ENCODE measurements around the gene NUAK2. TPM values are rescaled to one million over a fixed set of nuclear protein-coding genes. Genes with fewer than 3 reads are reported as not detected.

The NUAK2 gene
- total and polyA plus RNA-seq, 2 of the 8 experiments (the other 6 are each of a cell fraction or from before 2014, with no cell fraction given): 9.4 to 12.9 TPM

- H3K23me2 ChIP-seq (ENCODE audit: low read depth, low read length): no peaks in the 10 kb centered on the region; the same call in 1 of the 2 replicates
- no peak for FAIRE-seq
- peaks cover 20% of the 10 kb centered on the region for H3K79me1 ChIP-seq (ENCODE audit: low read depth, low read length)
- no peak overlapping the region for H4K5ac ChIP-seq (ENCODE audit: insufficient read length, low read depth, low read length)
- 89% methylated on average over 1 of the region's 1 CpG; no CpG with 5 or more reads in 1 of the 2 experiments for WGBS, 2 experiments (ENCODE audit: extremely low coverage in 1 of 2, insufficient coverage in 1 of 2, insufficient read length in 1 of 2, insufficient replicate concordance in 2 of 2, low coverage in 1 of 2, low lambda C conversion rate in 2 of 2, missing lambda C conversion rate in 1 of 2)
- H2BK20ac ChIP-seq (ENCODE audit: low read length): no peak overlapping the region
- no peaks in the 10 kb centered on the region for H3K9me3 ChIP-seq (ENCODE audit: insufficient read depth in 2 of 2, low read depth in 1 of 2, low read length in 1 of 2)
- no peak overlapping the region for H3K23ac ChIP-seq (ENCODE audit: insufficient read length)
- H3K36me3 ChIP-seq (ENCODE audit: control insufficient read depth in 2 of 4, insufficient read depth in 4 of 4, low read length in 3 of 4): peaks cover 45 to 73% (median 65%) of the 10 kb centered on the region in 4 experiments
- no peak overlapping the region for H3K9ac ChIP-seq (replicated peaks in 1 of 4; ENCODE audit: extremely low read depth in 1 of 4, low read depth in 3 of 4, low read length in 3 of 4)
- H3K56ac ChIP-seq (replicated peaks; ENCODE audit: insufficient read length, low read depth, low read length): no peak overlapping the region
- no peak overlapping the region for H3K4ac ChIP-seq (replicated peaks; ENCODE audit: insufficient read length, low read depth, low read length)
- H2BK120ac ChIP-seq (replicated peaks; ENCODE audit: low read depth, low read length): no peak overlapping the region
- H2AFZ ChIP-seq (ENCODE audit: low read length): no peak overlapping the region
- H4K20me1 ChIP-seq (replicated peaks in 1 of 2; ENCODE audit: control insufficient read depth in 1 of 2, insufficient read depth in 2 of 2, low read length in 2 of 2): peaks cover 5 to 10% of the 10 kb centered on the region in 2 experiments
- H3K27ac ChIP-seq (ENCODE audit: low read depth, low read length): no peak overlapping the region
- ChIA-PET CTCF (ENCODE audit: partially characterized antibody) (interaction anchor here (0.7 to 67.1 kb wide), 6 partner anchors 10 to 282 kb away, joined by 3 to 2424 read pairs (median 6); no protein-coding TSS in a partner anchor), POLR2A (ENCODE audit: partially characterized antibody) (interaction anchor here (1.4 to 7.5 kb wide), 2 partner anchors 8 to 11 kb away, joined by 4 to 124 read pairs; no protein-coding TSS in a partner anchor)
- no peak overlapping the region for H3K4me2 ChIP-seq (ENCODE audit: insufficient read depth in 1 of 2, low read depth in 2 of 2, low read length in 2 of 2)
- H2BK12ac ChIP-seq (ENCODE audit: low read depth, low read length): no peak overlapping the region
- peaks cover 18 to 46% of the 10 kb centered on the region in 2 experiments for H3K79me2 ChIP-seq (ENCODE audit: control insufficient read depth in 1 of 2, insufficient read depth in 2 of 2, low read length in 2 of 2)
- H3K27me3 ChIP-seq (replicated peaks in 1 of 4; ENCODE audit: control insufficient read depth in 3 of 4, extremely low read depth in 1 of 4, insufficient read depth in 3 of 4, low read length in 3 of 4): no peaks in the 10 kb centered on the region
- no peak overlapping the region for H2AK5ac ChIP-seq (ENCODE audit: low read depth, low read length)
- no peak overlapping the region for H4K91ac ChIP-seq (replicated peaks; ENCODE audit: insufficient read length, low read length)
- H3K4me1 ChIP-seq (replicated peaks in 1 of 4; ENCODE audit: control insufficient read depth in 3 of 4, insufficient read depth in 4 of 4, low read length in 3 of 4): peaks cover 9 to 24% (median 18%) of the 10 kb centered on the region in 4 experiments
- no peak overlapping the region for H2BK15ac ChIP-seq (ENCODE audit: low read length)
- no peak overlapping the region for H2BK5ac ChIP-seq (ENCODE audit: low read depth, low read length)
- DNase-seq (ENCODE audit: low read depth in 1 of 2, low spot score in 2 of 2): no peak
- H3K18ac ChIP-seq (ENCODE audit: extremely low read depth, low read length): no peak overlapping the region
- no peak overlapping the region for H3K4me3 ChIP-seq (ENCODE audit: extremely low read depth in 1 of 4, insufficient read depth in 2 of 4, low read depth in 3 of 4, low read length in 4 of 4)
- H4K8ac ChIP-seq (ENCODE audit: extremely low read depth, insufficient read depth, low read length): no peak overlapping the region
- no peak overlapping the region for H3K14ac ChIP-seq (ENCODE audit: insufficient read length)
- TF ChIP-seq MAX (IDR thresholded peaks at IDR 0.05) (no peak), SP1 (IDR thresholded peaks at IDR 0.05; ENCODE audit: low read depth, low read length) (no peak), SP4 (IDR thresholded peaks at IDR 0.05; ENCODE audit: low read length) (no peak)
Observed at GRCh38 chr1:205309741-205310140, 11.8 kb downstream of the NUAK2 start.
